ENCODE measurements around the gene DYNC1I1.

- TF ChIP-seq CTCF (conservative IDR thresholded peaks at IDR 0.05; ENCODE audit: low read length) (no peak), EZH2phosphoT487 (IDR thresholded peaks at IDR 0.05; ENCODE audit: borderline replicate concordance) (no peak)
These were observed 161.3 kb downstream of the DYNC1I1 start for GRCh38 chr7:95933618-95934017.

Data from Loucy (cell line).